HG03095 (cell line): ENCODE results near the gene ASAP2.
"Not testable (repeated sequence)": the region's sequence is repeated elsewhere in the genome, so short reads cannot be mapped to it uniquely, and the experiment has no call there.

Experiments used
- ATAC-seq: cut with Tn5 transposase; IDR thresholded peaks from one replicate; pipeline ENCODE4 v1.9.1; 2021; ENCODE audit warnings: moderate library complexity; ENCODE audit not compliant: unreplicated experiment

Gene ASAP2

GRCh38 chr2:9394816-9395215 is 188.2 kb downstream of the ASAP2 start:
- ATAC-seq: no peak

- ATAC-seq: no peak
Observed at GRCh38 chr2:9397201-9397600, 190.6 kb downstream of the ASAP2 start.

GRCh38 chr2:9398251-9398650 is 191.6 kb downstream of the ASAP2 start:
- ATAC-seq: not testable (repeated sequence)

GRCh38 chr2:9398881-9399780 is 192.5 kb downstream of the ASAP2 start:
- no peak for ATAC-seq

- no peak for ATAC-seq
Observed at GRCh38 chr2:9400268-9401058, 193.9 kb downstream of the ASAP2 start.

GRCh38 chr2:9401059-9401547 is 194.5 kb downstream of the ASAP2 start:
- ATAC-seq: no peak

- ATAC-seq: no peak
Observed at GRCh38 chr2:9401646-9402371, 195.2 kb downstream of the ASAP2 start.

GRCh38 chr2:9403924-9404323 is 197.3 kb downstream of the ASAP2 start:
- ATAC-seq: no peak

GRCh38 chr2:9404451-9404850 is 197.8 kb downstream of the ASAP2 start:
- ATAC-seq: no peak

GRCh38 chr2:9405636-9406035 is 199.0 kb downstream of the ASAP2 start:
- no peak for ATAC-seq

- no peak for ATAC-seq
Observed at GRCh38 chr2:9406529-9407362, 200.1 kb downstream of the ASAP2 start.

- ATAC-seq: no peak
Observed at GRCh38 chr2:9407363-9407811, 200.8 kb downstream of the ASAP2 start.

- no peak for ATAC-seq
Observed at GRCh38 chr2:9408641-9409151, 202.1 kb downstream of the ASAP2 start.

- ATAC-seq: no peak
Observed at GRCh38 chr2:9410108-9410507, 203.5 kb downstream of the ASAP2 start.

- no peak for ATAC-seq
Observed at GRCh38 chr2:9412781-9413180, 206.2 kb downstream of the ASAP2 start.

- no peak for ATAC-seq
Observed at GRCh38 chr2:9415516-9416169, 209.0 kb downstream of the ASAP2 start.

GRCh38 chr2:9416267-9416961 is 209.8 kb downstream of the ASAP2 start:
- ATAC-seq: no peak

- no peak for ATAC-seq
Observed at GRCh38 chr2:9416962-9417316, 210.3 kb downstream of the ASAP2 start.

GRCh38 chr2:9417725-9418124 is 211.1 kb downstream of the ASAP2 start:
- ATAC-seq: no peak
